IPS-18a (cell line): Measurements from ENCODE around the gene GRIP2.

Experiments
- H3K27ac ChIP-seq: one replicate; pipeline ENCODE4 v1.5.1; 2013; ENCODE audit warnings: low read length
- H3K27me3 ChIP-seq: one replicate; pipeline ENCODE4 v1.6.1; 2013; ENCODE audit warnings: mild to moderate bottlenecking, low read length; ENCODE audit not compliant: control insufficient read depth, insufficient read depth
- H3K36me3 ChIP-seq: one replicate; pipeline ENCODE4 v1.6.1; 2013; ENCODE audit warnings: low read depth, low read length; ENCODE audit not compliant: control insufficient read depth
- H3K4me1 ChIP-seq: one replicate; pipeline ENCODE4 v1.6.1; 2013; ENCODE audit warnings: low read depth, low read length; ENCODE audit not compliant: control insufficient read depth
- H3K4me3 ChIP-seq: one replicate; pipeline ENCODE4 v1.5.1; 2013; ENCODE audit warnings: low read length
- H3K9ac ChIP-seq: one replicate; pipeline ENCODE4 v1.6.1; 2013; ENCODE audit warnings: mild to moderate bottlenecking, low read length, moderate library complexity
- H3K9me3 ChIP-seq: one replicate; pipeline ENCODE4 v1.6.1; 2013; ENCODE audit warnings: low read depth, low read length; ENCODE audit not compliant: control insufficient read depth

Gene GRIP2

DNA sequence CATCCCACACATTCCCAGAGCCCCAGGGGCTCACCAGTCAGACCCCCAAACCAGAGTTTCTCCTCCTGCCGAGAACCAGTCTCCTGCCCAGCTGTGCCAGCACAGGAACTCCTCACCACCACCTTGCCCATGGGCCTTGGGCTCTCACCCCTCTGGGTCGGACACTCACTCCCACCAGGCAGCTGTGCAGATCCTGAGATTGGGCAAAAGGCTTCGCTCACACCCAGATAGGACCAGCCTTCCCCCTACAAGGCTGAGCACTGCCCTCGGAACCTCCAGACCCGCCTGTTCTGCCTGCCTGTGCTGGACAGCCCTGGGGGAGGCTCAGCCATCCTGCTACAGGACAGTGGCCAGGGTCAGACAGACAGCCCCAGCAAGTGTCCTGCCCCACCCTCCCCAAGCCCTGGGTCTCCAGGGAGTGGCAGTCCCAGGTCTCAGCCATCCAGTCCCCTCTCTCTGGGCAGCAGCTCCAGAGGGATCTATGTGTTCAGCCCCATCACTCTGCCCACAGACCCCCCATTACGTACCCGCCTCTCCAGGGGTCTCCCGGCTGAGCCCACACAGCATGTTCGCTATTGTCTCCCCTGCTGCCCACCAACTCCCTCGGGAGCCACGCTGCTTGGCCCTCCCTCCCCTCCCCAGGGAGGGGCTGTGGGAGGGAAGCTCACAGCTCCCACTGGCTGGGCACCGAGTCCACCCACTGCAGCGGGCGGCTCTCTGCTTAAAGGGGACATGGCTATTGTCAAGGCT is at the start of gene GRIP2:
TSS of gene GRIP2 (minus strand) at position 601 of the 750 bp plus-strand sequence. CDS start at position 567, 34 bp downstream.
- Histone ChIP-seq H3K9me3 (no peaks in the 10 kb centered on the region), H3K27ac (no peak within 1 kb of the TSS), H3K36me3 (no peaks in the 10 kb centered on the region), H3K4me3 (no peak within 1 kb of the TSS), H3K9ac (no peak within 1 kb of the TSS), H3K4me1 (peaks cover 8% of the 10 kb centered on the region), H3K27me3 (no peaks in the 10 kb centered on the region)

DNA sequence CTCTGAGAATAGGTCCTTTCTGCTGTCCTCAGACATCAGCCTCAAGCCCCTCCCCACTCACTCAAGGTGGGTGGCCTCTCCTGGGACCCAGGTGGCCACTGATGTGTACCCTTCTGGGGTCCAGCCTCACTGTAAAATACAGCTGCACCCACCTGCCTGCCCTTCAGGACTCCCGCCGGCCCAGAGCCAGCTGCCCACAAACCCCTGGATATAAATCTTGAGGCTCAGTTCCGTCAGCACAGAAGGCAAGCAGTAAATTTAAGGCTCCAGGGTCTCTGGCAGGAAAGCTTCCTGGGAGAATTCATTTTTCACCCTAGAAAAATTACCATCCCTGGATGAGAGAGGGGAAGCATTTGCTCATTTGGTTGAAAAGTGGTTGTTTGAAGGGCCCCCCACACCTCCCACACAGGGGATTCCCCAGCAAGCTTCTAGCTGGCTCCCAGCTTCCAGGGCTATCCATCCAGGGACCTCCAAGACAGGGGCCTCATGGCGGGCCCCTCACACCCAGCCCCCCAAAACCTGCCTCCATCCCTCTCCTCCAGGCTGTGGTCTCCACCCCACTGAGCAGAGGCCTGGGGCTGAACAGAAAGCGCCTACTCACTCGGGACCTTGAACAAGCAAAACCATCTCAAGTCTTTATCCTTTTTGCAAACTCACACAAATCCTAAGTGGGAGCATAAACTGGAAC is 48.4 kb upstream of the GRIP2 start:
- Histone ChIP-seq H3K9me3 (no peaks in the 10 kb centered on the region), H3K36me3 (no peaks in the 10 kb centered on the region), H3K27me3 (no peaks in the 10 kb centered on the region), H3K4me3 (no peak overlapping the region), H3K27ac (no peak overlapping the region), H3K9ac (no peak overlapping the region), H3K4me1 (peaks cover 6% of the 10 kb centered on the region)

DNA sequence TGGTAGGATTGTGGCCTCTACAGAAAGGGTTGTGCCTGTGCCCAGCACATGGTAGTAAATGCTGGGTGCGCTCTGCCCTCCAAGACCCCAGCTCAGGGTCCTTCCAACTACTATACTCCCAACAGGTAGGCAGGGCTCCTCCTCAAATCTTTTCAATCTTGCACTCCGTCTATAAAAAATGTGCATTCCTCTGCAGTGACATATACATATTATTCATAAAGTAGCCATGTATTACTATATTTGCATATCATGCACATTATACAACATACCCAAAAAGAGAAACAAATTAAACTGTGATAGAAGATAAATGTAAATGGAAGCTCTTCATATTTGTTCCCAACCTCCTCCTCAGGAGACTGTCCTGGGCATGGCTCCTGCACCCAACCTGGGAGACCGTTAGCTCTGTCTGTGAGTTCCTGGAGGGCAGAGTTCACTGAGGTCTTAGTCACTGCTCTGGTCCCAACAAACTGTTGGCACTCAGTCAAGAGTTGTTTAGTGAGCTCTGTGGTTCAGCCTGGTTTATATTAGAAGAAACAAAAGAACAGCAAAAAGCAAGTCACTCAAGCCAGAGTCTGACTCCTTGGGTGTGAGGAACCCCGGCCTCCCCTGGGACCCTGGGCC is 47.7 kb upstream of the GRIP2 start:
- H3K4me1 ChIP-seq: peaks cover 6% of the 10 kb centered on the region
- H3K27me3 ChIP-seq: no peaks in the 10 kb centered on the region
- no peak overlapping the region for H3K27ac ChIP-seq
- H3K36me3 ChIP-seq: no peaks in the 10 kb centered on the region
- no peak overlapping the region for H3K4me3 ChIP-seq
- no peak overlapping the region for H3K9ac ChIP-seq
- H3K9me3 ChIP-seq: no peaks in the 10 kb centered on the region

DNA sequence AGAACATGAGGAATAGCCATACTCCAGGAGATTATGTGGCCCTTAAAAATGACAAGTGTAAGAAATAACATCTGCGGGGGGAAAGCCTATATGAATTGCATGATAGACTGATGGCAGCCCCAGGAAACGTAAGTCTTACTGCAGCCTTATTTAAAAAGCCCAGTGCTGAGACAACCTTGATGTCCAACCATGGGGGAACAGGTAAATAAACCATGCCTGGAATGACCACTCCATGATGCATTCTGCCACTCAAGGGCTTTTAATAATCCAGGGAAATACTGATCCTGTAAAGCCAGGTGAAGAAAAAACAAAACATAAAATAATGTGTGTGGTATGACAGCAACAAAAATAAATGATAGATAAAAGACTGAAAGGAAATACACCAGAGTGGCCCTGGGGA is 46.5 kb upstream of the GRIP2 start:
- H3K27me3 ChIP-seq: no peaks in the 10 kb centered on the region
- no peak overlapping the region for H3K4me3 ChIP-seq
- peaks cover 6% of the 10 kb centered on the region for H3K4me1 ChIP-seq
- no peak overlapping the region for H3K27ac ChIP-seq
- no peaks in the 10 kb centered on the region for H3K9me3 ChIP-seq
- no peaks in the 10 kb centered on the region for H3K36me3 ChIP-seq
- no peak overlapping the region for H3K9ac ChIP-seq

DNA sequence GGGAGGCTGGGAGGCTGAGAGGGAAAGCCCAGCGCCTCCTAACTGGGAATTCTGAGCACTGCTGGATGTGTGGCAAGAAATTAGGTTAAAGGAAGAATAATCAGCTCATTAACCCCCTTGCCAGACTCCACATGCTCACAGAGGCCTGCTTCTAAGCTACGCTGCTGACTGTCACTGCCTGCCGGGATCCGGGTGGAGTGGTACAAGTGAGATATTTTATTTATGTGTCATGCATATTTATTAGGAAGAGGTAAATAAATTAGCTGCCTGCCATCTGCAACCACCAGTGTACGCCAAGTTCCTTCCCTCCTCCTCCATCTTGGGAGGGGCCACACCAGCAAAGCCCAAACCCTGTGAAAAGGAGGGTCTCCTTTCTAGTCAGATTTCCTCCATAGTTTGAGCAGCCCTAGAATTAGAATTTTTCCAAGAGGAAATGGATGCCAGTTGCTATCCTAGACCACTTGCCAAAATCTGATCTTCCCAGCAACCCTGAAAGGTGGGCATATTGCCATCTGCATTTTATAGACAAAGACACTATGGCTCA is 43.5 kb upstream of the GRIP2 start:
- H3K9me3 ChIP-seq: no peaks in the 10 kb centered on the region
- H3K4me3 ChIP-seq: no peak overlapping the region
- H3K27me3 ChIP-seq: no peaks in the 10 kb centered on the region
- H3K9ac ChIP-seq: no peak overlapping the region
- H3K27ac ChIP-seq: no peak overlapping the region
- no peaks in the 10 kb centered on the region for H3K36me3 ChIP-seq
- no peaks in the 10 kb centered on the region for H3K4me1 ChIP-seq

DNA sequence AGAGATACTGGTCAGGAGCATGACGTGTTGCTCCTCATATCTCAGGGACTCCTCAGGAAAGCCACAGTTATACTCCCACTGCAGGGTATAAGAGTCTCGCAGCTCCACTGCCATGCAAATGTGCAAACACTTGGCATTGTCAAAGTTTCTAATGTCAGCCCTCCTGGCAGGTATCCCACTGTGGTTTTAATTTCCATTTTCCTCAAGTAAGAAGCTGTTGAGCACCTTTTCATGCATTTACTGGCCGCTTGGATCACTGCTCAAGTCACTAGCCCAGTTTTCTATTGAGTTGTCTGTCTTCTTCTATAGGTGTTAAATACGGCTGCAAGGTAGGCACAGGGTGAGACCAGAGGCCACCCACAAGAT is 41.9 kb upstream of the GRIP2 start:
- H3K9ac ChIP-seq: no peak overlapping the region
- H3K4me1 ChIP-seq: no peaks in the 10 kb centered on the region
- H3K36me3 ChIP-seq: no peaks in the 10 kb centered on the region
- no peaks in the 10 kb centered on the region for H3K27me3 ChIP-seq
- no peaks in the 10 kb centered on the region for H3K9me3 ChIP-seq
- H3K4me3 ChIP-seq: no peak overlapping the region
- H3K27ac ChIP-seq: no peak overlapping the region

DNA sequence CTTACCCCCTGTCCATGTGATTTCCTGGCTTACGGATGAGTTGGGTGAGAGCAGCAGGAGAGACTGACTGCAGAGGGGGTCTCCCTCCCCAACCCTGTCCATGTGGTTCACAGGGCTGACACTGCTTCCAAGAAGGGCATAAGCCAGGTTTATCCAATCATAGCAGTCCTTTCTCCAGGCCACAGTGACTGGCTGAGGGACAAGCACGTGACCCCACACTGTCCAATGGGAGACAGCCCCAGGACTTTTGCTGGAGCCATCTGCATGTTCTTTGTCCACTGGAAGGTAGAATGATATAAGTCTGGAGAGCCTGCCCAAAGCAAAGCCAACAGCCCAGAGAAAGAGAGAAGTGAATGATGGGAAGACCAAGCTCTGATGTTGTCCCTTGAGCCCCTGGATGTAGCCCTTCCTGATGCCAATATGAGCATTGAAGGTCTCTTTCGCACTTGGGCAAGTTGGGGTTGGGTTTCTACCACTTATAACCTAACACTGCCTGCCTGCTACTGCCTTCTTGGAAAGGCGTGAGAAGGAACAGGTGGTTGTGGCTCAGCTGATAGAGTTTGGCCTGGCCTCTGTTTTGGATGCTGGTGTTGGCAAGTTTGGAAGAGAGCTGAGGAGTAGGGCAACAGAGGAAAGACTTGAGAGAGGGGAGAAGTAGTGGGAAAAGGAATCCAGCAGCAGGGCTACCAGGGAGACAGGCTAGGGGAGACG is 41.3 kb upstream of the GRIP2 start:
- Histone ChIP-seq H3K4me1 (no peaks in the 10 kb centered on the region), H3K9ac (no peak overlapping the region), H3K27me3 (no peaks in the 10 kb centered on the region), H3K4me3 (no peak overlapping the region), H3K36me3 (no peaks in the 10 kb centered on the region), H3K9me3 (no peaks in the 10 kb centered on the region), H3K27ac (no peak overlapping the region)

DNA sequence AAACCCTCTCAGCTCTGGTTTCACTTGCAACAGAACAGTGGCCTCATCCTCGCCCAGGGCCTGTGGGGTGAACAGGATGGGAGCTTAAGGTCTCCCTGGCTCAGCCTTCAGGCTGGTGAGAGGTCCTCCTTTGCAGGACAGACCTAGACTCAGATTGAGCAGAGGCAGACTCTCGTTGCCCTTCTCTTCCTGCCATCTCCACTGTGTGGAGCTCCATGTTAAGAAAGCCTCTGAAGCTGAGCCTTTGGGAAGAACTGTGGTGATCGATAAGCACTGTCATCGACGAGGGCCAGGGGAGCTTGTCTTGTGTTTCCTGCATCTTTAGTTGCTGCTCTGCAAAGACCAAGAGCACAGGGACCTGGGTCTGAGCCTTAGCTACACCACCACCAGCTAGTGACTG is 37.8 kb upstream of the GRIP2 start:
- H3K9me3 ChIP-seq: no peaks in the 10 kb centered on the region
- no peak overlapping the region for H3K4me3 ChIP-seq
- H3K9ac ChIP-seq: no peak overlapping the region
- H3K27me3 ChIP-seq: no peaks in the 10 kb centered on the region
- no peak overlapping the region for H3K27ac ChIP-seq
- H3K4me1 ChIP-seq: no peaks in the 10 kb centered on the region
- no peaks in the 10 kb centered on the region for H3K36me3 ChIP-seq

DNA sequence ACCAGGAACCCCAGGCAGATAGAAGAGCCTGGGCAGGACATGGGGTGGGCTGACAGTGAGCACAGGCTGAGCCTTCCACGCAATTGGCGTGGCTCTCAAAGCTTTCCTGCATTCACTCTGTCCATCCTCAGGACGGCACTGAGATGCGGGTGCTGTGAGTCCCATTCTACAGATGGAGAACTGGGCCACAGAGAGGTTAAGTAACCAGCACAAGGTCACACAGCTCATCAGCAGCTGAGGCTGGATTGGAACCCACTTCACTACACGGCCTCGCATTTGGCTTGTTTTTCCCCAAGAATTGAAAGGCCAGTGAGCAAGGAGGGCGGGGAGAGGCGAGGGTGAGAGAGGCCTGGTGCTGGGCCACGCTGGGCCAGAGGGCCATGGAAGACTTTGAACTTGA is 36.0 kb upstream of the GRIP2 start:
- no peak overlapping the region for H3K4me3 ChIP-seq
- H3K9ac ChIP-seq: no peak overlapping the region
- no peak overlapping the region for H3K27ac ChIP-seq
- H3K9me3 ChIP-seq: no peaks in the 10 kb centered on the region
- H3K4me1 ChIP-seq: no peaks in the 10 kb centered on the region
- H3K27me3 ChIP-seq: no peaks in the 10 kb centered on the region
- no peaks in the 10 kb centered on the region for H3K36me3 ChIP-seq

DNA sequence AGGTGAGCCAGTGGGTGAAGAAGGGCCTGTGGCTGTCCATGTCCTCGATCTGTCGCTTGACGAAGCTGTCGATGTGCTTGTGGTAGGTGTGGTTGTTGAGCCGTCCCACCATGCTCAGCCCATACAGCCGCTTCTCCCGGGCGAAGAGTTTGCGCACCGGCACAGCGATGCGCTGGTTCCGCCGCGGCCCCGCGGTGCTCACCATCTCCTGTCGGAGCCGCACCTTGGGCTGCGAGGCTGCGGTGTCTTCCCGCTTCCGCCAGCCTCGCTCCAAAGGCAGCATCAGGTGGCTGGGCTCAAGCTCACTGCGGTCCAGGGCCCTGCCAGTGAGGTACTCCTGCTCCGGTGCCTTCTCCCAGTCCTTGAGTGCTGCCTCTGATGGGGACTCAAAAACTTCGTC is 34.0 kb upstream of the GRIP2 start:
- Histone ChIP-seq H3K9ac (no peak overlapping the region), H3K4me3 (no peak overlapping the region), H3K36me3 (no peaks in the 10 kb centered on the region), H3K27ac (no peak overlapping the region), H3K9me3 (no peaks in the 10 kb centered on the region), H3K4me1 (peaks cover 3% of the 10 kb centered on the region), H3K27me3 (no peaks in the 10 kb centered on the region)

DNA sequence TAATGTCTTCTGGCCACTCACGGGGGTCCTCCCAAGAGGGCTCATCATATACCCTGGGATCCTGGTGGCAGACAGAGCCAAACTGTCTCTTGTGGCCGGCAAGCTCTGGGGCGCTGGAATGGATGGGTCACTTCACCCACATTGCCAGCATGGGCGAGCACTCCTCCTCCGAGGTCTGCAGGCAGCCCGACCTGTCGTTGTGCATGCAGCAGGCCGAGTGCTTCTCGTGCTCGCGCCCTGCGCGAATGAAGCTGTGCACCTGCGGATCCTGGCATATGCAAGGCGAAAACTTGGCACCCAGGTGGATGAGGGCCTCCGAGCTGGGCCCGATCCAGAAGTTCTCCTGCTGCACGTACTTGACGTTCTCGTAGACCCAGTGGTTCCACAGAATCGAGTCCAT is 33.6 kb upstream of the GRIP2 start:
- no peak overlapping the region for H3K9ac ChIP-seq
- no peak overlapping the region for H3K27ac ChIP-seq
- H3K27me3 ChIP-seq: no peaks in the 10 kb centered on the region
- no peak overlapping the region for H3K4me3 ChIP-seq
- no peaks in the 10 kb centered on the region for H3K36me3 ChIP-seq
- peaks cover 3% of the 10 kb centered on the region for H3K4me1 ChIP-seq
- no peaks in the 10 kb centered on the region for H3K9me3 ChIP-seq
